ENCODE measurements around the gene MME.

DNA sequence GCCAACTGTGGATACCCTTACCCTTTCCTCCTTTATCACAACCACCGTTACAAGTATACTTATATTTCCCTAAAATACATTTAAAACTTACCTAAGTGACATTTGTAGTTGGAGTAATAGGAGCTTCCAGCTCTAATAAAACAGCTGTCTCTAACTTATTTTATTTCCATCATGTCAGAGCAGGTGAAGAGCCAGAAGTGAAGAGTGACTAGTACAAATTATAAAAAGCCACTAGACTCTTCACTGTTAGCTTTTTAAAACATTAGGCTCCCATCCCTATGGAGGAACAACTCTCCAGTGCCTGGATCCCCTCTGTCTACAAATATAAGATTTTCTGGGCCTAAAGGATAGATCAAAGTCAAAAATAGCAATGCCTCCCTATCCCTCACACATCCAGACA is 102.3 kb downstream of the MME start:
- no peak for TF ChIP-seq POLR2AphosphoS5 (IDR thresholded peaks at IDR 0.05; ENCODE audit: low read depth, low read length)
- TF ChIP-seq TAF1 (IDR thresholded peaks at IDR 0.05; ENCODE audit: borderline replicate concordance, insufficient read depth, low read length): no peak
- TF ChIP-seq, protein P1, sequence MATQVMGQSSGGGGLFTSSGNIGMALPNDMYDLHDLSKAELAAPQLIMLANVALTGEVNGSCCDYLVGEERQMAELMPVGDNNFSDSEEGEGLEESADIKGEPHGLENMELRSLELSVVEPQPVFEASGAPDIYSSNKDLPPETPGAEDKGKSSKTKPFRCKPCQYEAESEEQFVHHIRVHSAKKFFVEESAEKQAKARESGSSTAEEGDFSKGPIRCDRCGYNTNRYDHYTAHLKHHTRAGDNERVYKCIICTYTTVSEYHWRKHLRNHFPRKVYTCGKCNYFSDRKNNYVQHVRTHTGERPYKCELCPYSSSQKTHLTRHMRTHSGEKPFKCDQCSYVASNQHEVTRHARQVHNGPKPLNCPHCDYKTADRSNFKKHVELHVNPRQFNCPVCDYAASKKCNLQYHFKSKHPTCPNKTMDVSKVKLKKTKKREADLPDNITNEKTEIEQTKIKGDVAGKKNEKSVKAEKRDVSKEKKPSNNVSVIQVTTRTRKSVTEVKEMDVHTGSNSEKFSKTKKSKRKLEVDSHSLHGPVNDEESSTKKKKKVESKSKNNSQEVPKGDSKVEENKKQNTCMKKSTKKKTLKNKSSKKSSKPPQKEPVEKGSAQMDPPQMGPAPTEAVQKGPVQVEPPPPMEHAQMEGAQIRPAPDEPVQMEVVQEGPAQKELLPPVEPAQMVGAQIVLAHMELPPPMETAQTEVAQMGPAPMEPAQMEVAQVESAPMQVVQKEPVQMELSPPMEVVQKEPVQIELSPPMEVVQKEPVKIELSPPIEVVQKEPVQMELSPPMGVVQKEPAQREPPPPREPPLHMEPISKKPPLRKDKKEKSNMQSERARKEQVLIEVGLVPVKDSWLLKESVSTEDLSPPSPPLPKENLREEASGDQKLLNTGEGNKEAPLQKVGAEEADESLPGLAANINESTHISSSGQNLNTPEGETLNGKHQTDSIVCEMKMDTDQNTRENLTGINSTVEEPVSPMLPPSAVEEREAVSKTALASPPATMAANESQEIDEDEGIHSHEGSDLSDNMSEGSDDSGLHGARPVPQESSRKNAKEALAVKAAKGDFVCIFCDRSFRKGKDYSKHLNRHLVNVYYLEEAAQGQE (IDR thresholded peaks at IDR 0.05; ENCODE audit: insufficient read depth in 1 of 2, low read depth in 2 of 2, low read length in 2 of 2): no peak
- TF ChIP-seq SIN3A (IDR thresholded peaks at IDR 0.05; ENCODE audit: borderline replicate concordance, insufficient read depth, low read length): no peak

All from PFSK-1 (cell line).